Endodermal cell (in vitro differentiated cells): ENCODE data around the gene TNRC6B. TPM values are rescaled to one million over a fixed set of nuclear protein-coding genes. Genes with fewer than 3 reads are reported as not detected.

ENCODE experiments used
- DNase-seq: peaks from one replicate; pipeline ENCODE4 v3.0.0-alpha.2; 2017
- H3K27ac ChIP-seq: 2 replicates; pipeline ENCODE4 v1.5.1; 2013; ENCODE audit warnings: mild to moderate bottlenecking, low read depth, low read length, moderate library complexity
- H3K27me3 ChIP-seq: 2 replicates; pipeline ENCODE4 v1.6.1; 2013; ENCODE audit warnings: mild to moderate bottlenecking, low read length, moderate library complexity; ENCODE audit not compliant: insufficient read depth, control insufficient read depth, poor library complexity, severe bottlenecking
- H3K36me3 ChIP-seq: 2 replicates; pipeline ENCODE4 v1.7.0; 2013; ENCODE audit warnings: mild to moderate bottlenecking, low read length, moderate library complexity; ENCODE audit not compliant: control insufficient read depth, insufficient read depth
- H3K4me1 ChIP-seq: one replicate; pipeline ENCODE4 v1.7.0; 2013; ENCODE audit warnings: low read length; ENCODE audit not compliant: control insufficient read depth, insufficient read depth
- H3K4me3 ChIP-seq: 2 replicates; pipeline ENCODE4 v1.5.1; 2013; ENCODE audit warnings: mild to moderate bottlenecking, low read length, moderate library complexity
- H3K9ac ChIP-seq: 2 replicates; pipeline ENCODE4 v1.6.1; 2013; ENCODE audit warnings: mild to moderate bottlenecking, low read length, moderate library complexity; ENCODE audit not compliant: poor library complexity, severe bottlenecking; ENCODE audit errors: extremely low read depth
- H3K9me3 ChIP-seq: 2 replicates; pipeline ENCODE4 v1.6.1; 2013; ENCODE audit warnings: mild to moderate bottlenecking, low read length, moderate library complexity; ENCODE audit not compliant: control insufficient read depth
- H3K27ac Mint-ChIP-seq: 2 replicates; pipeline ENCODE4 v1.8.0; 2020; ENCODE audit warnings: mixed read lengths
- H3K27me3 Mint-ChIP-seq: 2 replicates; pipeline ENCODE4 v1.8.0; 2021; ENCODE audit warnings: mild to moderate bottlenecking, mixed read lengths; ENCODE audit not compliant: insufficient read depth
- H3K36me3 Mint-ChIP-seq: 2 replicates; pipeline ENCODE4 v1.8.0; 2020; ENCODE audit warnings: low read depth, mixed read lengths
- H3K4me1 Mint-ChIP-seq: 2 replicates; pipeline ENCODE4 v1.8.0; 2020; ENCODE audit warnings: mixed read lengths
- H3K4me3 Mint-ChIP-seq: 2 replicates; pipeline ENCODE4 v1.8.0; 2020; ENCODE audit warnings: mild to moderate bottlenecking, moderate library complexity, mixed read lengths
- H3K9me3 Mint-ChIP-seq: 2 replicates; pipeline ENCODE4 v1.8.0; 2020; ENCODE audit warnings: mild to moderate bottlenecking, mixed read lengths
- WGBS, 2 experiments: methylation state at CpG; one replicate each; pipeline versions ENCODE4 v1.1.5 to v1.1.7; 2013; ENCODE audit warnings: missing lambda C conversion rate in 2 of 2, mixed read lengths in 1 of 2; ENCODE audit not compliant: insufficient coverage in 1 of 2, insufficient read length in 1 of 2; 5-methylcytosine and 5-hydroxymethylcytosine counted together
- total RNA-seq, 2 donors: library from RNA; stranded (reverse); fragmentation: NEBNext Ultra II Directional in 1 of 2; extraction: Animal tissue kit (Norgen Biotek cat#: 25700) in 1 of 2; gene quantifications; 2 replicates in 1 of 2; 3 replicates in 1 of 2; pipeline ENCODE4 v1.2.1, GENCODE V29; 2021
- TF ChIP-seq, protein P1 (sequence below): fragments of 200-600 bp; sonication (generic); conservative IDR thresholded peaks from 2 replicates; pipeline ENCODE4 v1.5.0; 2021; ENCODE audit warnings: antibody characterized with exemption, mild to moderate bottlenecking

The TNRC6B gene
- total RNA-seq, 2 donors from 2014 or later, result 57.5 to 62.5 TPM

DNA sequence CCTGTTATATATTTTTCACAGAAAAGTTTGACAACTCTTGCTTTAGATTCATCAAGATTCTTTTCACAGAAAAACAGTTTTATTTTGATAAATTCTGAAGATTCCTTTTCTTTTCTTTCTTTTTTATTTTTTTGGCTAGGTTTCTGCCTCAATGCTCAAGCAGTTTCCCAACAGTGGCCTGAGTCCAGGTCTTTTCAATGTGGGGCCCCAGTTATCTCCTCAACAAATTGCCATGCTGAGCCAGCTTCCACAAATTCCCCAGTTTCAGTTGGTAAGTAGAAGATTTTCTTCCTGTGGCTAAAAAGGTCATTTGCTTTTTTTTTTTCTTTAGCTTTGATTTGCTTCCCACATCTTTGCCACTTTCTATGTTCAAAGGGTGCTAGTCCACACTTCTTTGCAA is 122.6 kb downstream of the TNRC6B start:
- TF ChIP-seq, protein P1, sequence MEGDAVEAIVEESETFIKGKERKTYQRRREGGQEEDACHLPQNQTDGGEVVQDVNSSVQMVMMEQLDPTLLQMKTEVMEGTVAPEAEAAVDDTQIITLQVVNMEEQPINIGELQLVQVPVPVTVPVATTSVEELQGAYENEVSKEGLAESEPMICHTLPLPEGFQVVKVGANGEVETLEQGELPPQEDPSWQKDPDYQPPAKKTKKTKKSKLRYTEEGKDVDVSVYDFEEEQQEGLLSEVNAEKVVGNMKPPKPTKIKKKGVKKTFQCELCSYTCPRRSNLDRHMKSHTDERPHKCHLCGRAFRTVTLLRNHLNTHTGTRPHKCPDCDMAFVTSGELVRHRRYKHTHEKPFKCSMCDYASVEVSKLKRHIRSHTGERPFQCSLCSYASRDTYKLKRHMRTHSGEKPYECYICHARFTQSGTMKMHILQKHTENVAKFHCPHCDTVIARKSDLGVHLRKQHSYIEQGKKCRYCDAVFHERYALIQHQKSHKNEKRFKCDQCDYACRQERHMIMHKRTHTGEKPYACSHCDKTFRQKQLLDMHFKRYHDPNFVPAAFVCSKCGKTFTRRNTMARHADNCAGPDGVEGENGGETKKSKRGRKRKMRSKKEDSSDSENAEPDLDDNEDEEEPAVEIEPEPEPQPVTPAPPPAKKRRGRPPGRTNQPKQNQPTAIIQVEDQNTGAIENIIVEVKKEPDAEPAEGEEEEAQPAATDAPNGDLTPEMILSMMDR, result no peak
- Mint-ChIP-seq H3K9me3 (no peaks in the 10 kb centered on the region), H3K36me3 (peaks cover 64% of the 10 kb centered on the region), H3K4me3 (no peak overlapping the region), H3K4me1 (no peaks in the 10 kb centered on the region), H3K27ac (no peak overlapping the region), H3K27me3 (no peaks in the 10 kb centered on the region)
- no peak overlapping the region for H3K9ac ChIP-seq
- H3K36me3 ChIP-seq, result peaks cover 74% of the 10 kb centered on the region
- H3K27me3 ChIP-seq, result no peaks in the 10 kb centered on the region
- no peak overlapping the region for H3K27ac ChIP-seq
- DNase-seq, result no peak
- H3K4me1 ChIP-seq, result no peaks in the 10 kb centered on the region
- H3K9me3 ChIP-seq, result no peaks in the 10 kb centered on the region
- H3K4me3 ChIP-seq, result no peak overlapping the region

DNA sequence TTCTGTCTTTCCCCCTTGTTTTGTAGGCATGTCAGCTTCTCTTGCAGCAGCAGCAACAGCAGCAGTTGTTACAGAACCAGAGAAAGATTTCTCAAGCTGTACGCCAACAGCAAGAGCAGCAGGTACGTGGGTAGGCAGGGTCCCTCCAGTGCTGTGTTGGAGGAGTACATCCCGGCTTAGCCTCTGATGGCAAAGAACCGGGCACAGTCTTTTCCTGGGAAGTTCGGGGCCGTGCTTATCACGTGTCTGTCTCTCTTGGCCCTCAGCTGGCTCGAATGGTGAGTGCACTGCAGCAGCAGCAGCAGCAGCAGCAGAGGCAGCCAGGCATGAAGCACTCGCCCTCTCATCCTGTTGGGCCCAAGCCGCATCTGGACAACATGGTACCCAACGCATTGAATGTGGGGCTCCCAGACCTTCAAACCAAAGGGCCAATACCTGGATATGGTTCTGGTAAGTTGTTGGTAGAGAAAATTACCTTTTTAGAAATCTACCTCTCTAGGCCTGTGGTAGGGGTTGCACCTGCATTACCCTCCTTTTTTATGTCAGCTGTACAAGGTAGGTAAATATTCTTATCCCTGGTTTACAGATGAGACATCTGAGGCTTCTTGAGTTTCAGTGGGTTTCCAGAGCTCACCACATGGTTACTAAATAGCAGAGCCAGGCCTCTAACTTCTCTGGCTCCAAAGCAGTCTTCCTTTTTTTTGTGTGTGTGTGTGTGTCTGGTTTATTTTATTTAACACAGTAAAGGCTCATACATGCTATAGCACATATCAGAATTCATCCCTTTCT is 123.4 kb downstream of the TNRC6B start:
- Mint-ChIP-seq H3K27me3 (no peaks in the 10 kb centered on the region), H3K4me3 (no peak overlapping the region), H3K4me1 (no peaks in the 10 kb centered on the region), H3K9me3 (no peaks in the 10 kb centered on the region), H3K27ac (no peak overlapping the region), H3K36me3 (peaks cover 62% of the 10 kb centered on the region)
- Histone ChIP-seq H3K36me3 (peaks cover 73% of the 10 kb centered on the region), H3K27ac (no peak overlapping the region), H3K4me3 (no peak overlapping the region), H3K27me3 (no peaks in the 10 kb centered on the region), H3K9ac (no peak overlapping the region), H3K9me3 (no peaks in the 10 kb centered on the region), H3K4me1 (no peaks in the 10 kb centered on the region)
- DNase-seq, result no peak
- 96 to 97% methylated on average over 7 to 11 of the region's 11 CpGs for WGBS, 2 experiments
- TF ChIP-seq, protein P1, result no peak

GRCh38 chr22:40302149-40302548 is 124.4 kb downstream of the TNRC6B start:
- Histone ChIP-seq H3K9ac (no peak overlapping the region), H3K4me1 (no peaks in the 10 kb centered on the region), H3K4me3 (no peak overlapping the region), H3K36me3 (peaks cover 73% of the 10 kb centered on the region), H3K27me3 (no peaks in the 10 kb centered on the region), H3K9me3 (no peaks in the 10 kb centered on the region), H3K27ac (no peak overlapping the region)
- TF ChIP-seq, protein P1, result no peak
- no peak overlapping the region for H3K27ac Mint-ChIP-seq
- H3K36me3 Mint-ChIP-seq, result peaks cover 55% of the 10 kb centered on the region
- DNase-seq, result no peak
- H3K27me3 Mint-ChIP-seq, result no peaks in the 10 kb centered on the region
- no peak overlapping the region for H3K4me3 Mint-ChIP-seq
- no peaks in the 10 kb centered on the region for H3K4me1 Mint-ChIP-seq
- 95% methylated on average over 11 of the region's 11 CpGs for WGBS, 2 experiments
- H3K9me3 Mint-ChIP-seq, result no peaks in the 10 kb centered on the region
